Smooth muscle cell of the brain vasculature (primary cell): ENCODE data around the gene ZNF793.

Source experiments
- DNase-seq: peaks from one replicate; pipeline ENCODE4 v3.0.0-alpha.2; 2012; ENCODE audit warnings: low read depth, low spot score

ZNF793 gene

DNA sequence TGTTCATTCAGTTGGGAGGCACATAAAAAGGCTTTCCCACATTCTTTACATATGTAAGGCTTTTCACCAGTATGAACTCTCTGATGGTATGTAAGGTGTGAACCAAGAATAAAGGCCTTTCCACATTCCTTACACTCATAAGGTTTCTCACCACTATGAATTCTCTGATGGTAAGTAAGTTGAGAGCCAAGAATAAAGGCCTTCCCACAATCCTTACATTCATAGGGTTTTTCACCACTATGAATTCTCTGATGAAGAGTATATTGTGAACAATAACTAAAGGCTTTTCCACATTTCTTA is 58.6 kb downstream of the ZNF793 start:
- no peak for DNase-seq

DNA sequence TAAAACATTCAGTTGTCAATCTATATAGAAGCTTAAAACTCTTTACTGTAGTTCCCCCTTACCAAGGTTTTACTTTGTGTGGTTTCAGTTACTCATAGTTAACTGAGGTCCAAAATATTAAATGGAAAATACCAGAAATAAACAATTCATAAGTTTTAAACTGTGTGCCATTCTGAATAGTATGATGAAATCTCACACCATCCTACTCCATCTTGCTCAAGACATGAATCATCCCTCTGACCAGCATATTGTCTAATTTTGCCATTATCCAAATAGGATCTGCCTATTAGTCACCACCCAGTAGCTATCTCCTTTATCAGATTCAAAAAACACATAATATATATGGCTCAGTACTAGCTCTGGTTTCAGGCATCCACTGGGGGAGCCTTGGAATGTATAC is 65.5 kb downstream of the ZNF793 start:
- no peak for DNase-seq

- DNase-seq: no peak
Observed at GRCh38 chr19:37583340-37583739, 76.6 kb downstream of the ZNF793 start.
